B cell (primary cell): ENCODE data around the gene GGNBP2. TPM values are rescaled to one million over a fixed set of nuclear protein-coding genes. Genes with fewer than 3 reads are reported as not detected.

Experiments
- ATAC-seq: fragments of 200-7000 bp; cut with Tn5 transposase; one replicate; pipeline ENCODE4 v1.10.0; 2021; ENCODE audit warnings: low read depth, mild to moderate bottlenecking, moderate number of reproducible peaks, moderate library complexity
- CTCF ChIA-PET: fragments of 350-600 bp; sonication (Branson Sonifier 250); formaldehyde crosslinking; loops from one replicate; lab custom pipeline; 2021; ENCODE audit warnings: antibody characterized with exemption, inconsistent platforms; lab: Charles Lee
- POLR2A ChIA-PET: fragments of 350-600 bp; sonication (Branson Sonifier 250); formaldehyde crosslinking; loops from one replicate; lab custom pipeline; 2021; ENCODE audit warnings: antibody characterized with exemption; lab: Charles Lee
- DNase-seq: peaks from one replicate; pipeline ENCODE4 v3.0.0; 2013
- H2AFZ ChIP-seq: 2 replicates; pipeline ENCODE4 v1.6.1; 2012; ENCODE audit warnings: mild to moderate bottlenecking, low read depth, low read length; ENCODE audit not compliant: insufficient read depth, poor library complexity, severe bottlenecking
- H3K27ac ChIP-seq, 2 donors: 1 replicate in 1 of 2; 2 replicates in 1 of 2; pipeline ENCODE4 v1.5.1; 2012 to 2013; ENCODE audit warnings: low read length in 2 of 2, mild to moderate bottlenecking in 2 of 2, moderate library complexity in 1 of 2
- H3K27me3 ChIP-seq, 4 experiments: fragments of 200-600 bp in 1 of 4; sonication (generic) in 1 of 4; replicated peaks in 1 of 4; 1 replicate in 2 of 4; 2 replicates in 2 of 4; pipeline versions ENCODE4 v1.6.1 to v1.7.0; 2013 to 2016; ENCODE audit warnings: low read length in 3 of 4, mild to moderate bottlenecking in 2 of 4, mixed read lengths in 1 of 4, moderate library complexity in 1 of 4; ENCODE audit not compliant: insufficient read depth in 4 of 4, control insufficient read depth in 3 of 4; ENCODE audit errors: control extremely low read depth in 1 of 4
- H3K36me3 ChIP-seq, 2 experiments: replicated peaks in 1 of 2; 1 replicate in 1 of 2; 2 replicates in 1 of 2; pipeline versions ENCODE4 v1.6.1 to v1.7.1; 2013; ENCODE audit warnings: low read length in 1 of 2; ENCODE audit not compliant: insufficient read depth in 2 of 2, control insufficient read depth in 1 of 2; ENCODE audit errors: control extremely low read depth in 1 of 2, extremely low read depth in 1 of 2
- H3K4me1 ChIP-seq, 2 donors: fragments of 200-600 bp in 1 of 2; sonication (generic) in 1 of 2; 1 replicate in 1 of 2; 2 replicates in 1 of 2; pipeline versions ENCODE4 v1.5.1 to v1.6.1; 2013 to 2017; ENCODE audit warnings: low read length in 2 of 2; ENCODE audit not compliant: control insufficient read depth in 2 of 2, insufficient read depth in 2 of 2
- H3K4me2 ChIP-seq: replicated peaks from 2 replicates; pipeline ENCODE3; 2012; ENCODE audit warnings: mild to moderate bottlenecking, low read depth, low read length; ENCODE audit not compliant: poor library complexity, severe bottlenecking
- H3K4me3 ChIP-seq, 5 experiments: fragments of 200-600 bp in 1 of 5; sonication (generic) in 1 of 5; 1 replicate in 3 of 5; 2 replicates in 2 of 5; pipeline versions ENCODE4 v1.5.1 to v1.7.0; 2011 to 2016; ENCODE audit warnings: low read length in 4 of 5, mild to moderate bottlenecking in 4 of 5, low read depth in 2 of 5, control low read depth in 1 of 5, moderate library complexity in 1 of 5; ENCODE audit not compliant: insufficient read depth in 1 of 5; ENCODE audit errors: control extremely low read depth in 1 of 5, extremely low read depth in 1 of 5
- H3K79me2 ChIP-seq: fragments of 200-600 bp; sonication (generic); one replicate; pipeline ENCODE4 v1.6.0; 2016; ENCODE audit warnings: low read length; ENCODE audit not compliant: control insufficient read depth, insufficient read depth
- H3K9ac ChIP-seq: fragments of 200-600 bp; sonication (generic); 2 replicates; pipeline ENCODE4 v1.6.1; 2017; ENCODE audit warnings: mild to moderate bottlenecking, low read length, moderate library complexity
- H3K9me3 ChIP-seq, 3 donors: one replicate each; pipeline versions ENCODE4 v1.6.1 to v1.7.1; 2013; ENCODE audit warnings: low read length in 2 of 3; ENCODE audit not compliant: control insufficient read depth in 2 of 3, insufficient read depth in 1 of 3; ENCODE audit errors: control extremely low read depth in 1 of 3
- H4K20me1 ChIP-seq: 2 replicates; pipeline ENCODE4 v1.6.0; 2012; ENCODE audit warnings: mild to moderate bottlenecking, low read length; ENCODE audit not compliant: insufficient read depth, control insufficient read depth, poor library complexity, severe bottlenecking
- H3K27ac Mint-ChIP-seq: one replicate; pipeline ENCODE4 v1.8.0; 2021; ENCODE audit warnings: mixed read lengths
- H3K27me3 Mint-ChIP-seq: one replicate; pipeline ENCODE4 v1.8.0; 2021; ENCODE audit warnings: mixed read lengths
- H3K4me1 Mint-ChIP-seq: one replicate; pipeline ENCODE4 v1.8.0; 2021; ENCODE audit warnings: mixed read lengths
- H3K4me3 Mint-ChIP-seq: one replicate; pipeline ENCODE4 v1.8.0; 2021; ENCODE audit warnings: mixed read lengths
- H3K9me3 Mint-ChIP-seq: one replicate; pipeline ENCODE4 v1.8.0; 2022; ENCODE audit warnings: mixed read lengths; ENCODE audit not compliant: insufficient read depth
- CTCF ChIP-seq: fragments of 200-600 bp; IDR thresholded peaks from one replicate; pipeline ENCODE4 v1.8.0; 2022; ENCODE audit warnings: antibody characterized with exemption, mild to moderate bottlenecking
- EZH2 ChIP-seq: IDR thresholded peaks from 2 replicates; pipeline ENCODE4 v1.6.1; 2012; ENCODE audit warnings: borderline replicate concordance, low read depth, mild to moderate bottlenecking, moderate library complexity, low read length; ENCODE audit not compliant: insufficient read depth, poor library complexity, severe bottlenecking
- WGBS: methylation state at CpG from one replicate; pipeline ENCODE4 v1.1.5; 2013; ENCODE audit warnings: missing lambda C conversion rate; ENCODE audit not compliant: insufficient coverage; 5-methylcytosine and 5-hydroxymethylcytosine counted together
- intact Hi-C: fragments of 100-400 bp; cut with micrococcal nuclease; formaldehyde crosslinking; loops from one replicate; pipeline ENCODE4 v1.10.0; 2022
- polyA plus RNA-seq: library from polyadenylated mRNA; depleted of rRNA; stranded (reverse); fragments of >200 nt; gene quantifications from 2 replicates; pipeline ENCODE4 v1.2.3, GENCODE V29; 2012
- total RNA-seq, 2 donors: library from RNA; stranded (reverse); fragments of 120-200 nt in 1 of 2; gene quantifications; 1 replicate in 1 of 2; 2 replicates in 1 of 2; pipeline versions ENCODE4 v1.2.3 to v1.2.4, GENCODE V29; 2013 to 2022

Gene GGNBP2
- total and polyA plus RNA-seq, 2 donors (not counting 1 experiment from before 2014, with no cell fraction given) = 107 to 137 TPM

- Histone ChIP-seq H3K9me3 (no peaks in the 10 kb centered on the region), H4K20me1 (peaks cover 62% of the 10 kb centered on the region), H3K36me3 (peaks cover 0 to 6% of the 10 kb centered on the region in 2 experiments), H3K4me1 (peaks cover 50 to 55% of the 10 kb centered on the region in 2 donors), H3K27ac (peak overlapping the region; percentile 96 to 100), H3K4me2 (peak overlapping the region; percentile 93), H3K9ac (peak overlapping the region; percentile 100), H2AFZ (no peak overlapping the region), H3K4me3 (peak overlapping the region; percentile 74 to 94 (median 92)), H3K27me3 (no peaks in the 10 kb centered on the region), H3K79me2 (peaks cover 75% of the 10 kb centered on the region)
- intact Hi-C loops = loop anchor here (5.0 to 10.0 kb wide), 3 partner anchors 401 to 1202 kb away; partner anchors contain the start of gene AATF
- Mint-ChIP-seq H3K9me3 (no peaks in the 10 kb centered on the region), H3K27me3 (no peaks in the 10 kb centered on the region), H3K4me1 (peaks cover 53% of the 10 kb centered on the region), H3K4me3 (peak overlapping the region; percentile 96), H3K27ac (peak overlapping the region; percentile 98)
- WGBS = 13% methylated on average over 3 of the region's 7 CpGs
- ATAC-seq (no peak), DNase-seq (no peak)
- POLR2A ChIA-PET = interaction anchor here (3.5 kb wide), 1 partner anchor 12 kb away, joined by 57 read pairs; the partner anchor contains the start of genes MYO19 and PIGW
- TF ChIP-seq CTCF = no peak
- TF ChIP-seq EZH2 = no peak
- CTCF ChIA-PET = interaction anchor here (1.5 to 5.0 kb wide), 3 partner anchors 12 to 55 kb away, joined by 4 to 34 read pairs (median 5); partner anchors contain the start of genes MRM1, MYO19 and PIGW
These were observed 1.8 kb downstream of the GGNBP2 start for GRCh38 chr17:36546418-36547093.

GRCh38 chr17:36547776-36548175 is 3.1 kb downstream of the GGNBP2 start:
- Histone ChIP-seq H3K27ac (peak overlapping the region in 1 of 2 donors; percentile 100), H3K27me3 (no peaks in the 10 kb centered on the region), H3K9ac (no peak overlapping the region), H3K36me3 (peaks cover 0 to 6% of the 10 kb centered on the region in 2 experiments), H3K4me3 (no peak overlapping the region), H2AFZ (no peak overlapping the region), H3K4me2 (peak overlapping the region; percentile 93), H4K20me1 (peaks cover 74% of the 10 kb centered on the region), H3K9me3 (no peaks in the 10 kb centered on the region), H3K79me2 (peaks cover 80% of the 10 kb centered on the region), H3K4me1 (peaks cover 54 to 56% of the 10 kb centered on the region in 2 donors)
- intact Hi-C loops = loop anchor here (5.0 to 10.0 kb wide), 3 partner anchors 400 to 1203 kb away; partner anchors contain the start of gene AATF
- ChIA-PET POLR2A (no interaction called here), CTCF (no interaction called here)
- DNase-seq (no peak), ATAC-seq (no peak)
- no peaks in the 10 kb centered on the region for H3K9me3 Mint-ChIP-seq
- TF ChIP-seq CTCF = no peak
- TF ChIP-seq EZH2 = no peak
- H3K27me3 Mint-ChIP-seq = no peaks in the 10 kb centered on the region
- H3K4me1 Mint-ChIP-seq = peaks cover 59% of the 10 kb centered on the region
- H3K4me3 Mint-ChIP-seq = peak overlapping the region; percentile 42
- H3K27ac Mint-ChIP-seq = peak overlapping the region; percentile 67
